Neutrophil (primary cell): ENCODE measurements around the gene CDK6.

Source experiments
- H3K27ac ChIP-seq: fragments of 200-600 bp; sonication (generic); 2 replicates; pipeline ENCODE4 v1.5.1; 2016; ENCODE audit warnings: mild to moderate bottlenecking, moderate library complexity
- H3K27me3 ChIP-seq: fragments of 200-600 bp; sonication (generic); 2 replicates; pipeline ENCODE4 v1.6.0; 2016; ENCODE audit warnings: mild to moderate bottlenecking
- H3K36me3 ChIP-seq: fragments of 200-600 bp; sonication (generic); 2 replicates; pipeline ENCODE4 v1.5.1; 2017
- H3K4me1 ChIP-seq, 2 experiments: fragments of 200-600 bp in 1 of 2; sonication (generic) in 1 of 2; 1 replicate in 1 of 2; 2 replicates in 1 of 2; pipeline versions ENCODE4 v1.5.1 to v1.6.1; 2013 to 2016; ENCODE audit warnings: low read depth in 1 of 2, low read length in 1 of 2, mild to moderate bottlenecking in 1 of 2, moderate library complexity in 1 of 2; ENCODE audit not compliant: control insufficient read depth in 1 of 2, insufficient read depth in 1 of 2
- H3K4me3 ChIP-seq, 2 experiments: fragments of 200-600 bp in 1 of 2; sonication (generic) in 1 of 2; 1 replicate in 1 of 2; 2 replicates in 1 of 2; pipeline ENCODE4 v1.5.1; 2013 to 2016; ENCODE audit warnings: low read depth in 1 of 2, low read length in 1 of 2, mild to moderate bottlenecking in 1 of 2, moderate library complexity in 1 of 2
- H3K9me3 ChIP-seq: fragments of 200-600 bp; sonication (generic); 2 replicates; pipeline ENCODE4 v1.5.1; 2016
- TF ChIP-seq, protein P1 (sequence below): fragments of 200-600 bp; sonication (generic); IDR thresholded peaks from 2 replicates; pipeline ENCODE4 v1.5.1; 2016; ENCODE audit warnings: antibody characterized with exemption

The CDK6 gene

GRCh38 chr7:92634924-92635519 is 201.4 kb downstream of the CDK6 start:
- peaks cover 24 to 42% of the 10 kb centered on the region in 2 experiments for H3K4me1 ChIP-seq
- TF ChIP-seq, protein P1, sequence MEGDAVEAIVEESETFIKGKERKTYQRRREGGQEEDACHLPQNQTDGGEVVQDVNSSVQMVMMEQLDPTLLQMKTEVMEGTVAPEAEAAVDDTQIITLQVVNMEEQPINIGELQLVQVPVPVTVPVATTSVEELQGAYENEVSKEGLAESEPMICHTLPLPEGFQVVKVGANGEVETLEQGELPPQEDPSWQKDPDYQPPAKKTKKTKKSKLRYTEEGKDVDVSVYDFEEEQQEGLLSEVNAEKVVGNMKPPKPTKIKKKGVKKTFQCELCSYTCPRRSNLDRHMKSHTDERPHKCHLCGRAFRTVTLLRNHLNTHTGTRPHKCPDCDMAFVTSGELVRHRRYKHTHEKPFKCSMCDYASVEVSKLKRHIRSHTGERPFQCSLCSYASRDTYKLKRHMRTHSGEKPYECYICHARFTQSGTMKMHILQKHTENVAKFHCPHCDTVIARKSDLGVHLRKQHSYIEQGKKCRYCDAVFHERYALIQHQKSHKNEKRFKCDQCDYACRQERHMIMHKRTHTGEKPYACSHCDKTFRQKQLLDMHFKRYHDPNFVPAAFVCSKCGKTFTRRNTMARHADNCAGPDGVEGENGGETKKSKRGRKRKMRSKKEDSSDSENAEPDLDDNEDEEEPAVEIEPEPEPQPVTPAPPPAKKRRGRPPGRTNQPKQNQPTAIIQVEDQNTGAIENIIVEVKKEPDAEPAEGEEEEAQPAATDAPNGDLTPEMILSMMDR, result no peak
- H3K36me3 ChIP-seq, result no peaks in the 10 kb centered on the region
- H3K4me3 ChIP-seq, result no peak overlapping the region
- H3K9me3 ChIP-seq, result no peaks in the 10 kb centered on the region
- peak overlapping the region; percentile 47 for H3K27ac ChIP-seq
- H3K27me3 ChIP-seq, result no peaks in the 10 kb centered on the region

- no peaks in the 10 kb centered on the region for H3K27me3 ChIP-seq
- no peak overlapping the region for H3K4me3 ChIP-seq
- peaks cover 24 to 34% of the 10 kb centered on the region in 2 experiments for H3K4me1 ChIP-seq
- H3K27ac ChIP-seq, result no peak overlapping the region
- TF ChIP-seq, protein P1, result no peak
- no peaks in the 10 kb centered on the region for H3K36me3 ChIP-seq
- H3K9me3 ChIP-seq, result no peaks in the 10 kb centered on the region
Observed at GRCh38 chr7:92634205-92634604, 202.2 kb downstream of the CDK6 start.

- H3K4me3 ChIP-seq, result no peak overlapping the region
- peaks cover 24 to 33% of the 10 kb centered on the region in 2 experiments for H3K4me1 ChIP-seq
- peak overlapping the region; percentile 62 for H3K27ac ChIP-seq
- H3K36me3 ChIP-seq, result no peaks in the 10 kb centered on the region
- no peaks in the 10 kb centered on the region for H3K27me3 ChIP-seq
- TF ChIP-seq, protein P1, result no peak
- H3K9me3 ChIP-seq, result no peaks in the 10 kb centered on the region
Observed at GRCh38 chr7:92633211-92633906, 203.0 kb downstream of the CDK6 start.

DNA sequence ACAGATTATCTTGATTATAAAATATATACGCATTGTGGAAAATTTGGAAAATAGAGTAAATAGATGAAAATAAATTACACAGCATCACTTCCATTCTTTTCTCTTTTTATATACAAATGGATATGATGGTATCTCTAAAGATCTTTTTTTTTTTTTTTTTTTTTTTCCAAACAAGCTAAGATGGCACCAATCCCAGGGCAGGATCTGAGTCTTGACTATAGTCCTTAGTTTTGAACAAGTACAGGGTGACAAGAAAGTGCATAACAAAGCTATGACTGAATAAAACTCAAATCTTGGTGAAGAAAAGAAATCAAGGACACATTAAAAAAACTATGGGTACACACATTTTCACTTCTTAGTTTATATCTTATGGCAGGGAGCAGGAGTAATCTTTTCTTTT is 203.6 kb downstream of the CDK6 start:
- no peaks in the 10 kb centered on the region for H3K27me3 ChIP-seq
- no peak overlapping the region for H3K4me3 ChIP-seq
- no peaks in the 10 kb centered on the region for H3K9me3 ChIP-seq
- TF ChIP-seq, protein P1, result no peak
- H3K27ac ChIP-seq, result peak overlapping the region; percentile 62
- peaks cover 24 to 33% of the 10 kb centered on the region in 2 experiments for H3K4me1 ChIP-seq
- no peaks in the 10 kb centered on the region for H3K36me3 ChIP-seq

DNA sequence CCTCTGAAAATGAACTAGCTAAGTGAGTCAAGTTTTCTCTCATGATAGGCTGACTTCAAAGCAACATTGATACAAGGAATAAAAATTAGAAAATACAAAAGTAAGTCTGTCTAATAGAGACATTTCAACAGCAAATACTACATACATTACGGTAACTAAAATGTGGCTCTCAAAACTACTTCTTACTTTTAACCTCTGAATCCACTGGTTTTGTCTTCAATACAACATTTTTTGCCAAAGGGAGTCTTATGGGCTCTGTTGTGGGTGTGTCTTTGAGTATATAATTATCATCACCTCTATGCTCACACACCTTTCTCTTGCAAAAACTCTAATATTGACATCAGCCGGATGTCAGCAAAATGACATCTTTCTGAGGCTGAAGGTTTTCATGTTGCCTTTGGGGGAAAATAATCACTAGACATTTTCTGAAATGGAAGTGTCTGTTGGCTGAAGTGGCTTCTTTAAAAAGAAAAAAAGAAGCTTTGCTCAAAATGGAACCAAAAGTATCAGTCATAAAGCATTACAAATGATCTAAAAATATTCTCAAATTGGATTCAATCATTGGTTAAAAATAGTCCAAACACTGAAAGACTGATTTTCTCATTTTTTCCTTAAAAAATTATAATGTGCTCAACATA is 204.4 kb downstream of the CDK6 start:
- TF ChIP-seq, protein P1, result no peak
- Histone ChIP-seq H3K27me3 (no peaks in the 10 kb centered on the region), H3K4me3 (no peak overlapping the region), H3K36me3 (no peaks in the 10 kb centered on the region), H3K27ac (no peak overlapping the region), H3K4me1 (peaks cover 24 to 33% of the 10 kb centered on the region in 2 experiments), H3K9me3 (no peaks in the 10 kb centered on the region)
